HG03025 (cell line): ENCODE data around the gene ZBTB21.
"Not testable (repeated sequence)": the region's sequence is repeated elsewhere in the genome, so short reads cannot be mapped to it uniquely, and the experiment has no call there.

Source experiments
- ATAC-seq: cut with Tn5 transposase; IDR thresholded peaks from one replicate; pipeline ENCODE4 v1.9.1; 2021; ENCODE audit warnings: mild to moderate bottlenecking, moderate library complexity; ENCODE audit not compliant: unreplicated experiment, low FRiP score

ZBTB21 gene

DNA sequence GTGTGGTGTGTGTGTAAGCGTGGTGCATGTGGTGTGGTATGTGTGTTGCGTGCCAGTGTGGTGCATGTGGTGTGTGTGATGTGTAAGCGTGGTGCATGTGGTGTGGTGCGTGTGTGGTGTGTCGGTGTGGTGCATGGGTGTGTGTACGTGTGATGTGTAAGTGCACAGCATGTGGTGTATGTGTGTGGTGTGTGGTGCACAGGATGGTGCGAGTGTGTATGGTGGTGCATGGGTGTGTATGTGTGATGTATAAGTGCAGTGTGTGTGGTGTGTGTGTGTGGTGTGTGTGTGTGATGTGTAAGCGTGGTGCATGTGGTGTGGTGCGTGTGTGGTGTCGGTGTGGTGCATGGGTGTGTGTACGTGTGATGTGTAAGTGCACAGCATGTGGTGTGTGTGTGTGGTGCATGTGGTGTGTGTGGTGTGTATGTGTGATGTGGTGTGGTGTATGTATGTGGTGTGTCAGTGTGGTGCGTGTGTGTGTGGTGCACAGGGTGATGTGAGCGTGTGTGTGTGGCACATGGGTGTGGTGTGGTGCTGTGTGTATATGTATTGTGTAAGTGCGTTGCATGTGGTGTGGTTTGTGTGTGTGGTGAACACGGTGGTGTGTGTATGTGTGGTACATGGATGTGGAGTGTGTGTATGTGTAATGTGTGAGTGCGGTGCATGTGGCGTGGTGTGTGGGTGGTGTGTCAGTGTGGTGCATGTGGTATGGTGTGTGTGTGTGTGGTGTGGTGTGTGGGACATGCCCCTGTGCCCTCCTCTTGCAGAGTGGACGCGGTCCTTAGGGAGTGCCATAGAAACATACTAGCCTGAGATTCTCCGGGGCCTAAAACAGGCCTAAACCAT lies 55.3 kb downstream of the ZBTB21 start:
- ATAC-seq: no peak

DNA sequence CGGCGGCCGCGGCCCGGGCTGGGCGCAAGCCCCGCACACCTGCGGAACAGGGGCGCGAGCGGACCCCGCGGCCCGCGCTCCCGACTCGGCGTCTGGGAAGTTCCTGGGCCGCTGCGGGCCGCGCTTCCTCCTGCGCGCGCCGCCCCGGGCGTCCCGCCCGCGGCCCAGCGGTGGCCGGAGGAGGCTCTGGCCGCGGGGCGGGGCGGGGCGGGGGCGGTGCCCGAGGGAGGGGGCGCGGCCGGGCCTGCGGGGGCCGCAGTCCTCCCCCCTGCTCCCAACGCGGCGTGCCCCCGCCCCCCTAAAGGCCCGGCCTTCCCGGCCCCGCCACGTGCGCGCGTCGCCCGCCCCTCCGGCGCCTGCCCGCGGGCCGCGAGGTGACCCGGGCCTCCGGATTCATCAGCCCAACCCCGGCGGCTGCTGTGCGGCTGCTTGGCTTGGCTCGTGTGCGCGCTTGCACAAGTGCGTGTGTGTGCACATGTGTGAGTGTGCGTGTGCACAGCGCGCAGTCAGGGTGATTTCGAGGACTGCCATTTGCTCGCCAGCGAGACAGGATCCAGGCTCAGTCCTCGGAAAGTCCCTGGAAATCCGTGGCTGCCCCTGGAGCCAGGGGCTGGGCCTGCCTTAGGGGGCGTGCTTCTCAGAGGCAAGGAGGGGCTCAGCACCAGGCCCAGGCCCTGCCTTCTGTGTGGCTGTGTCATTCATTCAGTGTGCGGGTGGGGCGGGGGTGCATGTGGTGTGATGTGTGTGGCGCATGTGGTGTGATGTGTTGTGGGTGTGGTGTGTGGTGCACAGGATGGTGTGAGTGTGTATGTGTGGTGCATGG lies 56.1 kb downstream of the ZBTB21 start, which contains the start of gene C2CD2:
Gene C2CD2, minus strand, starts transcription at position 188 of the 823 bp plus-strand sequence. CDS start 370 bp downstream, outside the sequence.
- ATAC-seq: no peak

GRCh38 chr21:41953249-41953830 lies 56.8 kb downstream of the ZBTB21 start:
- no peak for ATAC-seq

- no peak for ATAC-seq
Observed at GRCh38 chr21:41952568-41953248, 57.5 kb downstream of the ZBTB21 start.

GRCh38 chr21:41951876-41952567 lies 58.1 kb downstream of the ZBTB21 start:
- no peak for ATAC-seq

- no peak for ATAC-seq
Observed at GRCh38 chr21:41950941-41951351, 59.2 kb downstream of the ZBTB21 start.

DNA sequence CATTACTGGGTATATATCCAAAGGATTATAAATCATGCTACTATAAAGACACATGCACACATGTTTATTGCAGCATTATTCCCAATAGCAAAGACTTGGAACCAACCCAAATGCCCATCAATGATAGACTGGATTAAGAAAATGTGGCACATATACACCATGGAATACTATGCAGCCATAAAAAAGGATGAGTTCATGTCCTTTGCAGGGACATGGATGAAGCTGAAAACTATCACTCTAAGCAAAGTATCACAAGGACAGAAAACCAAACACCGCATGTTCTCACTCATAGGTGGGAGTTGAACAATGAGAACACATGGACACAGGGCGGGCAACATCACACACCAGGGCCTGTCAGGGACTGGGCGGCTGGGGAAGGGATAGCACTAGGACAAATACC lies 60.5 kb downstream of the ZBTB21 start:
- not testable (repeated sequence) for ATAC-seq

GRCh38 chr21:41948901-41949300 lies 61.3 kb downstream of the ZBTB21 start:
- ATAC-seq: no peak

DNA sequence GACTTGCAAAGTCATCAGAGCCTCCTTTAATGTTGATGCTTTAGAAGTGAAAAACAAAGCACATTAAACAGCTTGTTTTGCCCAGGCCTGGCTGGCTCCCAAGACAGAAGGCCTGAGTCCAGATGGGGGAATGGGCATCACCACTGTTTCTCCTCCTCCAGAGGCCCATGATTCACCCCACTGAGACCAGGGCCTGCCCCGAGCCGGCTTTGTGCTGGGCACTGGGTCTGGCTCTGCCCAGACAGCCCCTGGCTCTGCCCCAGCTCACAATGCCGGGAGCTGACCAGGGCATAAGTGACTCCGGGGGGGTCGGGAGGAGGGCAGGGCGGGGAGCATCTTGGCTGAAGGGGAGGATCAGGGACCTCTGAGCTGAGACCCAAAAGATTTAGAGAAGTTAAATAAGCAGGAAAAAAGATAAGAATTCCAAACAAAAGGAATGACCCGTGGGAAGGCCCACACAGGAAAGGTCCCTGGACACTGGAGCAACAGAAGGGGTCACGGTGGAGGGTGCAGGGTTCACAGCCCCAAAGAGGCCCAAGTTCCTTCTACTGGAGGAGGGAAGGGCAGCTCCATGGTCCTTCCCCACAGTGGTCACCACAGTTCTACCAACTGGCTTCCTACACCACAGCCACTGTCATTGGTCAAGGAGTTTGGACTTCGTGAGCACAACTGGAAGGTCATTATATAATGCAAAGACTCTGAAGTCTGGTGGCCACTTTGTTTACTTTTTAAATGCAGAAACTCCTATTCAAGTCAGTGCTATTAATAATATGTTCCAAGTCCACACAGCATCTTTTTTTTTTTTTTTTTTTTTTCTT lies 61.9 kb downstream of the ZBTB21 start:
- ATAC-seq: no peak

GRCh38 chr21:41945982-41946381 lies 64.2 kb downstream of the ZBTB21 start:
- no peak for ATAC-seq

GRCh38 chr21:41943851-41944250 lies 66.3 kb downstream of the ZBTB21 start:
- ATAC-seq: no peak

- ATAC-seq: no peak
Observed at GRCh38 chr21:41942457-41942856, 67.7 kb downstream of the ZBTB21 start.

- no peak for ATAC-seq
Observed at GRCh38 chr21:41941941-41942340, 68.2 kb downstream of the ZBTB21 start.

DNA sequence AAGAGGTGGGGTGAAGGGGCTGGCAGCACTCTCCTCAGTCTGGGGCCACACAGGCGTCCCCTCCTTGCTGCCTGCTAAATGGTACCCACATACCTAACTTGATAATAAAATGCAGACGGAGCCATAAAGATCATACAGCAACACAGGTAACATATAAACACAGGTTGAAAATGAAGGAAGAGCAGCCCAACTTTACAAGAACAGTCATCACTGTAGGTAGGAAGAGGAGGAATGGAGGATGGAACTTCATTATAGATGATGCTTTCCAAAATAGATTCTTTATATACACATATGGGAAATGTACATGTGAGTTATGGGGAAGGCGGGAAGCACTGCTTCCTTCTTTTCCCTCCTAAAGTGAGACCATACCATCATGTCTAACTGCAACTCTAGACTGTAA lies 69.7 kb downstream of the ZBTB21 start:
- ATAC-seq: no peak

- ATAC-seq: no peak
Observed at GRCh38 chr21:41939391-41939790, 70.8 kb downstream of the ZBTB21 start.
